Measurements from ENCODE around the gene FIBP. TPM values are rescaled to one million over a fixed set of nuclear protein-coding genes. Genes with fewer than 3 reads are reported as not detected.

The FIBP gene
- total RNA-seq, 4 donors from 2014 or later, result 69.4 to 103 (median 86.2) TPM

DNA sequence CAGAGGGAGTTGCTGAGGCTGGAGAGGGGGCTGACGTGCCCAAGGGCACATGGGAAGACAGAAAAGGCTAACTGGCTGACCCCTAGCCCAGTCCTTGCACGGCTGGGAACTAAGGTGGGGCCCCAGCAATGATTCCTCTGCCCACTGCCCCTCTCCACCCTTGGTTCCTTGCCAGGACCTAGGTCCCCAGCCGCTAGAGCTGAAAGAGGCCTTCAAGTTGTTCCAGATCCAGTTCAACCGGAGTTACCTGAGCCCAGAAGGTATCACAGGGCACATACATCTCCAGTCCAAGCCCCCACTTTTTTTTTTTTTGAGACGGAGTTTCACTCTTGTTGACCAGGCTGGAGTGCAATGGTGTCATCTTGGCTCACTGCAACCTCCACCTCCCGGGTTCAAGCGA, 8.2 kb downstream of the FIBP start:
- intact Hi-C loops (cut with DNase I; ENCODE audit: low total_unique reads), result loop anchor here (5.0 kb wide), 1 partner anchor 107 kb away; no protein-coding TSS in a partner anchor
- no peak for DNase-seq (ENCODE audit: low spot score in 2 of 2)
- TF ChIP-seq CTCF (IDR thresholded peaks at IDR 0.05) (no peak), POLR2A (IDR thresholded peaks at IDR 0.05) (no peak)
- no peak overlapping the region for H3K4me3 ChIP-seq (ENCODE audit: low read depth, poor library complexity, severe bottlenecking)
- WGBS, 2 donors, result 66 to 79% methylated on average over 7 of the region's 7 CpGs

GRCh38 chr11:65879617-65880016, 8.7 kb downstream of the FIBP start, which contains the start of gene CTSW:
Gene CTSW, plus strand, starts transcription at chr11:65879837. Its CDS starts 18 bp downstream, at chr11:65879855.
- no peak within 1 kb of the TSS for H3K4me3 ChIP-seq (ENCODE audit: low read depth, poor library complexity, severe bottlenecking)
- TF ChIP-seq POLR2A (IDR thresholded peaks at IDR 0.05), result no peak
- TF ChIP-seq CTCF (IDR thresholded peaks at IDR 0.05), result no peak
- 44 to 47% methylated on average over 7 of the region's 7 CpGs for WGBS, 2 donors
- intact Hi-C loops (cut with DNase I; ENCODE audit: low total_unique reads), result loop anchor here (5.0 kb wide), 1 partner anchor 108 kb away; no protein-coding TSS in a partner anchor
- DNase-seq (ENCODE audit: low spot score in 2 of 2), result no peak

DNA sequence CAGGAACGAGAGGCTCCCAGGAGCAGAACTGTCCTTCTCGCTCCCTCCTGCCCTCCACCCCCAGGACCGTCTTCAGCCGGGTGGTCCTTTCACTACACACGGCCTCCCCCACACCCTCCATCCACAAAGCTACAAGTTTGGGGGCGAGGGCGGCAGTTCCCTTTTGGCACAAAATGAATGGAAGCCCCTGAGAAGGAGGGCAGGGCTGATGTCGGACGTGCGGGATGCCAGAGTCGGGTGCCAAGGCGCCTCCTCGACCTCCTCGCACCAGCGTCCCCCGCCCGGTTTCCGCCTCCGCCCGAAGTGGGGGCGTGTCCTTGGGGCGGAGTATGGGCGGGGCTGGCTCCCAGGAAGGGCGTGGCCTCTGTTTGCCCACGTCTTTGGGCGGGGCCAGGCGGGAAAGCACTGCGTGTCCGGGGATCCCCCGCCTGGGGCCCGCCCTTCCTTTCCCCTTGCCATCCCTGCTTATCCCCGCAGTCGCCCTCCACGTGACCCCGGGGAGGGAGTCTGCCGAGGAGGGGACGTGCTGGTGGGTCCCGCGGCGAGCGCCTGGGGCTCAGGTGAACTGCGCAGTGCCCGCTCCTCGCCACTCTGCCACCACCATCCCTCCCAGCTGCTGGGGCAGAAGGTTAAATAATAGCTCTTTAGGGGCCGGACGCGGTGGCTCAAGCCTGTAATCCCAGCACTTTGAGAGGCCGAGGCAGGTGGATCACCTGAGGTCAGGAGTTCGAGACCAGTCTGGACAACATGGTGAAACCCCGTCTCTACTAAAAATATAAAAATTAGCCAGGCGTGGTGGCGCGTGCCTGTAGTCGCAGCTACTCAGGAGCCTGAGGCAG, 14.7 kb downstream of the FIBP start:
- 8 to 10% methylated on average over 30 to 41 of the region's 54 CpGs for WGBS, 2 donors
- TF ChIP-seq POLR2A (IDR thresholded peaks at IDR 0.05), result no peak
- TF ChIP-seq CTCF (IDR thresholded peaks at IDR 0.05), result no peak

GRCh38 chr11:65872586-65873317, 15.5 kb downstream of the FIBP start, which contains the start of gene EFEMP2:
Gene EFEMP2, minus strand, starts transcription at chr11:65872800. Its CDS starts 446 bp downstream, at chr11:65872354.
- TF ChIP-seq CTCF (IDR thresholded peaks at IDR 0.05) (no peak), POLR2A (IDR thresholded peaks at IDR 0.05) (no peak)
- intact Hi-C loops (cut with DNase I; ENCODE audit: low total_unique reads), result no loop called here
- peak in 1 of 2 donors; percentile 92 for DNase-seq (ENCODE audit: low spot score in 2 of 2)
- 0 to 2% methylated on average over 15 to 16 of the region's 69 CpGs for WGBS, 2 donors
- H3K4me3 ChIP-seq (ENCODE audit: low read depth, poor library complexity, severe bottlenecking), result peak within 1 kb of the TSS; percentile 49

More for the DNA sequence above, 14.7 kb downstream of the FIBP start:
- peak overlapping the region; percentile 49 for H3K4me3 ChIP-seq (ENCODE audit: low read depth, poor library complexity, severe bottlenecking)
- intact Hi-C loops (cut with DNase I; ENCODE audit: low total_unique reads), result no loop called here
- DNase-seq (ENCODE audit: low spot score in 2 of 2), result peak; percentile 94 to 99

DNA sequence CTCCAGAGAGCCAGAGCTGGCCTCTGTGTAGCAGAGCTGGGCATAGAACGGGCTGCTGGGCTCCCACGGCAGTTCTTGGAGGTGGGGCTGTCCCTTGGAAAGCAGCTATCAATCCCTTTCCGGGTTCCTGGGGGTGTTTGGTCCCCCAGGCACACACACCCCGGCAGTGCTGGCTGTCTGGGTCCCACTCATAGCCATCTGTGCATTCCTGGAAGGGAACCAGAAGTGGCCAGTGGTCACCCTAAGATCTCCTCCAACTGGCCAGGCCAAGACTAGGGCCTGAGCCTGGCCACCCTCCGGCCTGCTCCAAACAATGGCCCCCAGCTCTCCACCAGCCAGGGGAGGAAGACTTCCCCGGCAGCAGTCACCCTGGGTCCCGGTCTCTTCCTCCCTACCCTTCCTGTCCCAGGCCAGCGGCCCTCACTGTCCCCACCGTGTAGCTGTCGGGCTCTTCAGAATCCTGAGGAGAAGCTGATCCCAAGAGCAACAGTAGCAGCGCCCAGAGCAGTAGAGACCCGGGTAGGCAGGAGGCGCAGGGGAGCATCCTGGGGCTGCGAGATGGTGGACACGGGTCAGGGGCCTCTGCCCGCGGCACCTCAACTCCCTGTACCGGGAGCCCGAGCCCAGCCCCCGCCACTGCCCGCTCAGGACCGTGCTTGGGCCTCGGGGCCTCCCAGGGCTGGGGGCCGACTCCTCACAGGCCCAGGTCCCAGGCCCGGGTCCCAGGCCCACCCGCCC, 16.3 kb downstream of the FIBP start:
- intact Hi-C loops (cut with DNase I; ENCODE audit: low total_unique reads), result no loop called here
- peak overlapping the region; percentile 18 for H3K4me3 ChIP-seq (ENCODE audit: low read depth, poor library complexity, severe bottlenecking)
- WGBS, 2 donors, result 43 to 54% methylated on average over 15 to 20 of the region's 26 CpGs
- no peak for DNase-seq (ENCODE audit: low spot score in 2 of 2)
- TF ChIP-seq POLR2A (IDR thresholded peaks at IDR 0.05) (no peak), CTCF (IDR thresholded peaks at IDR 0.05) (no peak)

Data from lower leg skin (tissue), 4 donors.